ENCODE data around the gene PUM1.

The PUM1 gene

DNA sequence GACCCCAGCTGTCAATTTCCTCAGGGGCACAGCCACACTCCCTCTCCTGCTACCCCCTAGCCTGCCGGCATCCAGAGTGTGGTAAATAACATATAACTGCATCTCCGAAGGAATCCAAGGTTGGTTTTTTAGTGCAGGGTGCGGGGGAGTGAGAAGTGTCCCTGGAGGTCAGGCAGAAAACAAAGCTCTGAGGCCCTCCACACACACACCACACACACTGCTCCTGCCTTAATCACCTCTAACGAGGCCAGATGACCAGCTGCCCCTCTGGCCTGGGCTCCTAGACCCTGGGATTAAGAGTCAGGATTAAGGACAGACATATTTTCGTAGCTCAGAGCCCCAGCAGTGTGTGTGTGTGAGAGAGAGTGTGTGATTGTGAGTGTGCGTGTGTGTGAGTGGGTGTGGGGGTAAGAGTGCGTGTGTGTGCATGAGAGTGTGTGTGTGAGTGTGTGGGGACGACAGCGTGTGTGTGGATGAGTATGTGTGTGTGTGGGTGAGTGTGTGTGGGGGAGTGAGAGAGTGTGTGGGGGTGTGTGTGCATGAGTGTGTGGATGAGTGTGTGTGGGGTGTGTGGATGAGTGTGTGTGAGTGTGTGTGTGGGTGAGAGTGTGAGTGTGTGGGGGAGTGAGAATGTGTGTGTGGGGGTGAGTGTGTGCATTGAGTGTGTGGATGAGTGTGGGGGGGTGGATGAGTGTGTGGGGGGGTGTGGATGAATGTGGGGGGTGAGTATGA lies 171.6 kb downstream of the PUM1 start:
- peak overlapping the region; percentile 3 for H3K27ac Mint-ChIP-seq
- H3K4me3 Mint-ChIP-seq = no peak overlapping the region
- H3K9me3 Mint-ChIP-seq = no peaks in the 10 kb centered on the region
- no peaks in the 10 kb centered on the region for H3K36me3 Mint-ChIP-seq (ENCODE audit: low read depth)
- H3K4me1 Mint-ChIP-seq (ENCODE audit: low read depth) = no peaks in the 10 kb centered on the region
- H3K27me3 Mint-ChIP-seq = peaks cover 4% of the 10 kb centered on the region

- Mint-ChIP-seq H3K27me3 (peaks cover 4% of the 10 kb centered on the region), H3K4me3 (no peak overlapping the region), H3K36me3 (ENCODE audit: low read depth) (no peaks in the 10 kb centered on the region), H3K4me1 (ENCODE audit: low read depth) (no peaks in the 10 kb centered on the region), H3K27ac (no peak overlapping the region), H3K9me3 (no peaks in the 10 kb centered on the region)
Observed at GRCh38 chr1:30892671-30893073, 172.8 kb downstream of the PUM1 start.

DNA sequence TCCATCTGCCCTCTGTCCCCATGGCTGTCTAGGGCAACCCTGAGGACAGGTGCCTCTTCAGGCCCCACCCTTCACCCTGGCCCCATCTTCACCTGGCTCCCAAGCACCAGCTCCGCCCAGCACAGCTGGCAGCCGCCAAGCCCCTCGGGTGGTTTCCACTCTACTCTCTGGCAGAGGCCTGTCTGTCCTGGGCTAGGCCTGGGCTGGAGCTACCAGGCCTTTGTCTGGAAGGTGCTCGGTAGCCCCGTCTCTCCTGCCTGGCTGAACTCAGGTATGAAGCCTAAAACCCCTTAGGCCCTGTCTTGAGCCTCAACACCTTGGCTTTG lies 174.3 kb downstream of the PUM1 start:
- Mint-ChIP-seq H3K9me3 (no peaks in the 10 kb centered on the region), H3K27ac (no peak overlapping the region), H3K4me1 (ENCODE audit: low read depth) (no peaks in the 10 kb centered on the region), H3K36me3 (ENCODE audit: low read depth) (no peaks in the 10 kb centered on the region), H3K27me3 (peaks cover under 1% of the 10 kb centered on the region), H3K4me3 (no peak overlapping the region)

GRCh38 chr1:30890502-30891226 lies 174.9 kb downstream of the PUM1 start:
- no peaks in the 10 kb centered on the region for H3K36me3 Mint-ChIP-seq (ENCODE audit: low read depth)
- no peak overlapping the region for H3K4me3 Mint-ChIP-seq
- H3K9me3 Mint-ChIP-seq = no peaks in the 10 kb centered on the region
- no peak overlapping the region for H3K27ac Mint-ChIP-seq
- no peaks in the 10 kb centered on the region for H3K27me3 Mint-ChIP-seq
- no peaks in the 10 kb centered on the region for H3K4me1 Mint-ChIP-seq (ENCODE audit: low read depth)

- H3K36me3 Mint-ChIP-seq (ENCODE audit: low read depth) = no peaks in the 10 kb centered on the region
- H3K27me3 Mint-ChIP-seq = peaks cover 4% of the 10 kb centered on the region
- no peak overlapping the region for H3K27ac Mint-ChIP-seq
- H3K4me1 Mint-ChIP-seq (ENCODE audit: low read depth) = no peaks in the 10 kb centered on the region
- no peaks in the 10 kb centered on the region for H3K9me3 Mint-ChIP-seq
- H3K4me3 Mint-ChIP-seq = no peak overlapping the region
Observed at GRCh38 chr1:30889511-30889910, 176.0 kb downstream of the PUM1 start.

DNA sequence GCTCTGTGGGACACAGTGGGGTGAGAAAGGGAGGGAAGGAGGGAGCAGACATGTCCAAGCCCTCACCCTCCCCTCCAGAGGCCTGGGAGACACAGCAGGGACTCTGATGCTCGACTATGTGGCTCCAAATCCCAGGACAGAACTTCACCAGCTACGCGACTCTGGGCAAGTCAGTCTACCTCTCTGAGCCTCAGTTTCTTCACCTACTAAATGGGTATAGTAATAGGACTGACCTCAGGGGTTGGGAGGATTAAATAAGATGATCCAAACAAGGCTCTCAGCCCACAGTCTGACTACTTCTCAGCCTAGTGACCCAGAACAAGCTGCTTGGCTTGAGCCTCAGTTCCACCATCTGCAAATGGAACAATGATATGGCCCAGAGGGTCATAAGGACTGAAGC lies 176.5 kb downstream of the PUM1 start:
- H3K36me3 Mint-ChIP-seq (ENCODE audit: low read depth) = no peaks in the 10 kb centered on the region
- H3K27me3 Mint-ChIP-seq = peaks cover 8% of the 10 kb centered on the region
- H3K4me1 Mint-ChIP-seq (ENCODE audit: low read depth) = no peaks in the 10 kb centered on the region
- no peak overlapping the region for H3K4me3 Mint-ChIP-seq
- H3K27ac Mint-ChIP-seq = no peak overlapping the region
- H3K9me3 Mint-ChIP-seq = no peaks in the 10 kb centered on the region

DNA sequence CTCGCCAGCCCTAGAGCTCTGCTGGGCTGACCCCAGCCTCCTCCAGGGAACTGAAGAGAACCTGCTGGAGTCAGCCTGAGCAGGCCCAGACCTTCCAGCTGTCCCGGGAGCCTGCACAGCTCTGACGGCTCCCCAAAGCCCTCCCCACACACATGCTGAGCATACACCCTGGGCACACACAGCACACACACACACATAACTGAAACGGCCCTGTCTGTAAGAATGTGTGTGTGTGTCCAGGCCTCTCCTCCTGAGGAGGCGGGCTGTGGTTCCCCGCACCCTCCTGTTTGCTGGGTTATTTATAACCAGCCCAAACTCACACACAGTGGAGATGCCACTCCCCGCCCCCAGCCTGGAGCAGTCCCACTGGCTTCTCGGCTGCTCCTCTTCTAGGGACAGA lies 177.1 kb downstream of the PUM1 start:
- Mint-ChIP-seq H3K9me3 (no peaks in the 10 kb centered on the region), H3K27me3 (peaks cover 8% of the 10 kb centered on the region), H3K4me1 (ENCODE audit: low read depth) (no peaks in the 10 kb centered on the region), H3K27ac (no peak overlapping the region), H3K4me3 (no peak overlapping the region), H3K36me3 (ENCODE audit: low read depth) (no peaks in the 10 kb centered on the region)

GRCh38 chr1:30887485-30888315 lies 177.8 kb downstream of the PUM1 start:
- H3K36me3 Mint-ChIP-seq (ENCODE audit: low read depth) = no peaks in the 10 kb centered on the region
- H3K9me3 Mint-ChIP-seq = no peaks in the 10 kb centered on the region
- H3K4me3 Mint-ChIP-seq = no peak overlapping the region
- no peak overlapping the region for H3K27ac Mint-ChIP-seq
- no peaks in the 10 kb centered on the region for H3K4me1 Mint-ChIP-seq (ENCODE audit: low read depth)
- H3K27me3 Mint-ChIP-seq = peaks cover 12% of the 10 kb centered on the region

DNA sequence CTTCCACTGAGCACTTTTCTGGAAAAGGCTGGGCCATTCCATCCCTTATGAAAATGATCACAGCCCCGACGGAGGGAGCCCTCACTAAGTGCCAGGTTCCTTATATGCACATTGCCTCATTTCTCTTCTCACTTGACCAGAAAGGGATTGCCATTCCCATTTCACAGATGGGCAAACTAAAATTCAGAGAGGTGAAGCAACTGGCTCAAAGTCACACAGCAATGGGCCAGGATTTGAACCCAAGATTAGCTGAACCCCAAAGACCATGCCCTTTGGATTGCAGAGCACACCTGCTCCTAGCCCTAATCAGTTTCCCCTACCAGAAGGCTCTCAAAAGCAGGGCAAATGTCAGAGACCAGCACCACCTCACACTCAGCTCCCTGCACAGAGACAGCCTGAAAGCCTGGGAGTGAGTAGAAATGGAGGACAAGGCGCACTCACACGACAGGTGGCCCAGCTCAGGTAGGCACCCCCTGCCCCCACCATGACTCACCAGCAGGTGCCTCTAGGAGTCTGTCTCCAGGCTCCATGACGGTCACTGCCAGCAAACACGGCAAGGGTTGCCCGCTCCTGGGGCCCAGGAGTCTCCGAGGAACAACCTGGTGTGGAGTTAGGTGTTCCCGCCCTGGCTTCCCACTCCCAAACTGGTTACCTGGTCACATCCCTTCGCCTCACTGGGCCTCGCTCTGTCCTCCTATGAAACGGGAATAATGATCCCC lies 178.6 kb downstream of the PUM1 start:
- no peak overlapping the region for H3K4me3 Mint-ChIP-seq
- no peak overlapping the region for H3K27ac Mint-ChIP-seq
- no peaks in the 10 kb centered on the region for H3K36me3 Mint-ChIP-seq (ENCODE audit: low read depth)
- H3K4me1 Mint-ChIP-seq (ENCODE audit: low read depth) = no peaks in the 10 kb centered on the region
- H3K9me3 Mint-ChIP-seq = no peaks in the 10 kb centered on the region
- H3K27me3 Mint-ChIP-seq = peaks cover 14% of the 10 kb centered on the region

GRCh38 chr1:30885570-30886522 lies 179.7 kb downstream of the PUM1 start:
- no peaks in the 10 kb centered on the region for H3K36me3 Mint-ChIP-seq (ENCODE audit: low read depth)
- no peaks in the 10 kb centered on the region for H3K9me3 Mint-ChIP-seq
- H3K27ac Mint-ChIP-seq = no peak overlapping the region
- H3K27me3 Mint-ChIP-seq = peaks cover 14% of the 10 kb centered on the region
- H3K4me1 Mint-ChIP-seq (ENCODE audit: low read depth) = no peaks in the 10 kb centered on the region
- H3K4me3 Mint-ChIP-seq = no peak overlapping the region

GRCh38 chr1:30884723-30885122 lies 180.8 kb downstream of the PUM1 start:
- Mint-ChIP-seq H3K27me3 (peaks cover 15% of the 10 kb centered on the region), H3K4me3 (no peak overlapping the region), H3K36me3 (ENCODE audit: low read depth) (no peaks in the 10 kb centered on the region), H3K27ac (no peak overlapping the region), H3K9me3 (no peaks in the 10 kb centered on the region), H3K4me1 (ENCODE audit: low read depth) (no peaks in the 10 kb centered on the region)

DNA sequence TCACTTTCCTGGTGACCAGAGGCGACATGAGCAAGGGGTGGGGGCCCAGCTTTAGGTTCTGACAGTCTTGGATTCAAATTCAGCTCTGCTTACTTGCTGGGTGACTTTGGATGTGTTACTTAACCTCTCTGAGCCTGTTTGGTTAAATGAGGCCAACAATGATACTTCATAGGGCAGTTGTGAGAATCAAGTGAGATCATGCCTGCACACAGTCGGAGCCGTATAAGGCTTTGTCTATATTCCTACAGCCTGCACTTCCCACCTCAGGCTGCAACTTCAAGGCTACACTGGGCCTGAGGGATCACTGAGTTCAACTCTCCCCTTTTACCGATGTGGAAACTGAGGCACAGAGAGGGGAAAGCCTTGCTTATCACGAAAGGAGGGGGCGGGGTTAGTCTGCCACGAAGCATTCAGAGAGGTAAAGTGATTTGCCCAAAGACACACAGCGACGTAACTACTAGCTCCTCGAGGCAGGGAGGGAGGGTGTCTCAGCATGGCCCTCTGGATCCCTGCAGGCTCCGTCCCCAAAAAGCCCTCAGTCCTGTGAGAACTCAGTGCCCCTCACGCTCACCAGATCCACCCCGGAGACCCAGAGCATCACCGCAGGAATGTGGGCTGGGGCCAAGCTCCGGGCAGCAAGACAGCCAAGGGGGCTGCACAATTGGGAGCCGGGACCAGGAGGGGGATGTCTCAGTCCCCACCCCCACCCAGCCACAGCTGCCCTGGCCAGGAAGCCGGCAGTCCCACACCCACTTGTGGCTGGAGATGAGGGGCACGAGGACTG lies 181.9 kb downstream of the PUM1 start:
- H3K4me1 Mint-ChIP-seq (ENCODE audit: low read depth) = no peaks in the 10 kb centered on the region
- peaks cover 21% of the 10 kb centered on the region for H3K27me3 Mint-ChIP-seq
- H3K36me3 Mint-ChIP-seq (ENCODE audit: low read depth) = no peaks in the 10 kb centered on the region
- H3K4me3 Mint-ChIP-seq = no peak overlapping the region
- no peaks in the 10 kb centered on the region for H3K9me3 Mint-ChIP-seq
- H3K27ac Mint-ChIP-seq = no peak overlapping the region

GRCh38 chr1:30882678-30883388 lies 182.7 kb downstream of the PUM1 start:
- H3K27me3 Mint-ChIP-seq = peaks cover 26% of the 10 kb centered on the region
- no peak overlapping the region for H3K27ac Mint-ChIP-seq
- no peaks in the 10 kb centered on the region for H3K36me3 Mint-ChIP-seq (ENCODE audit: low read depth)

More at GRCh38 chr1:30882678-30883388, 182.7 kb downstream of the PUM1 start:
- Mint-ChIP-seq H3K4me3 (no peak overlapping the region), H3K9me3 (no peaks in the 10 kb centered on the region), H3K4me1 (ENCODE audit: low read depth) (no peaks in the 10 kb centered on the region)
